Testis (tissue), 3 donors: ENCODE results near the gene EMC1. TPM values are rescaled to one million over a fixed set of nuclear protein-coding genes. Genes with fewer than 3 reads are reported as not detected.

ENCODE experiments used
- DNase-seq: peaks from one replicate; pipeline ENCODE4 v3.0.0-alpha.2; 2019
- H3K27ac ChIP-seq, 2 donors: fragments of 200-600 bp; sonication (generic); one replicate each; pipeline ENCODE4 v1.5.1; 2019
- H3K27me3 ChIP-seq: fragments of 200-600 bp; sonication (generic); one replicate; pipeline ENCODE4 v1.5.1; 2019
- H3K36me3 ChIP-seq: fragments of 200-600 bp; sonication (generic); one replicate; pipeline ENCODE4 v1.5.1; 2017; ENCODE audit warnings: low read depth; ENCODE audit errors: missing control alignments
- H3K4me1 ChIP-seq: fragments of 200-600 bp; sonication (generic); one replicate; pipeline ENCODE4 v1.5.1; 2019
- H3K4me3 ChIP-seq, 2 donors: fragments of 200-600 bp; sonication (generic); one replicate each; pipeline ENCODE4 v1.5.1; 2017 to 2019
- H3K9me3 ChIP-seq: fragments of 200-600 bp; sonication (generic); one replicate; pipeline ENCODE4 v1.5.1; 2017
- POLR2A ChIP-seq: fragments of 450-650 bp; IDR thresholded peaks from one replicate; pipeline ENCODE4 v1.6.1; 2017; ENCODE audit warnings: antibody characterized with exemption, mild to moderate bottlenecking, moderate library complexity
- WGBS, 2 donors: methylation state at CpG; one replicate each; pipeline ENCODE4 v1.1.5; 2018; 5-methylcytosine and 5-hydroxymethylcytosine counted together
- intact Hi-C: fragments of 100-400 bp; cut with DNase I; formaldehyde crosslinking; loops from one replicate; pipeline ENCODE4 v1.15.1; 2023; ENCODE audit warnings: low total_unique reads
- polyA plus RNA-seq: library from polyadenylated mRNA; stranded (reverse); fragments of 350-450 nt; fragmentation: Illumina TruSeq; extraction: RNeasy Lipid Tissue Mini Kit (QIAGEN cat#74804); gene quantifications from one replicate; pipeline ENCODE4 v1.2.3, GENCODE V29; 2014; ENCODE audit warnings: low read depth, low replicate concordance; ENCODE audit not compliant: insufficient read depth
- total RNA-seq, 2 donors: library from RNA; depleted of rRNA; stranded (reverse); fragments of >200 nt; gene quantifications; one replicate each; pipeline ENCODE4 v1.2.3, GENCODE V29; 2016
- TF ChIP-seq, protein P1 (sequence below), 3 experiments: fragments of 450-650 bp in 2 of 3; fragments of 200-600 bp in 1 of 3; sonication (generic) in 1 of 3; IDR thresholded peaks; one replicate each; pipeline ENCODE4 v1.5.1; 2016 to 2019; ENCODE audit warnings: antibody characterized with exemption in 3 of 3, mild to moderate bottlenecking in 2 of 3, moderate library complexity in 1 of 3

EMC1 gene
- total and polyA plus RNA-seq, 3 donors from 2014 or later = 41.9 to 114 (median 79.0) TPM

DNA sequence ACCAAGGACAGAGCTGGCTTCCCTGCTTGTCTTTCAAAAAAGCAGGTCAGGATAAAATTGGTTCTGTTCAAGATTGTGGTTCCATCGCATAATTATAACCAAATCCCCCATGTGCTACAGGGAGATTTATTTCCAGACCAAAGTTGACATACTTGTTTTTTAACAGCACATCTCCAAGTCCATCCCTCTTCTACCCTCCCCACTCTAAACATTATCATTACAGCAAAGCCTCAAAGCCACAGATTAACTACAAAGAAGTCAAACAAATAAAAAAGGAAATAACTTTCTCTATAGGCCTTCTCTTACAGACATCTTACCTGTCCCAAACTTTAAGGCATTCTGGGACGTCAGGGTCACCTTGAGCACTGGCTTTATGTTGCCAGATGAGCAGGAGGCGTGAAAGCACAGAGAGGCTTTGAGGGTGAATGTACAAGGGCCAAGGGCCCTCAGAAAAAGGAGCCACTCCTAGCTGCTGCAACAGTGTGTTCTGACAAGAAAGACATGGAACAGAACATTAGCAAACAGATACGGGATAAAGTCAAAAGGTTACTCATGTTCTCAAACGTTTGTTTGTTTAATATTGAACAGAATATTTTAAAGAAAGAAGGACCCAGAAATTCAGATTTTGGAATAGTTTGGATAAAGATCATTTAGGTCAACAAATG, 72.5 kb downstream of the EMC1 start:
- Histone ChIP-seq H3K4me1 (peaks cover 10% of the 10 kb centered on the region), H3K27me3 (no peaks in the 10 kb centered on the region), H3K27ac (peak overlapping the region in 1 of 2 donors; percentile 11), H3K36me3 (no peaks in the 10 kb centered on the region), H3K4me3 (no peak overlapping the region), H3K9me3 (no peaks in the 10 kb centered on the region)
- no peak for DNase-seq
- intact Hi-C loops = no loop called here
- TF ChIP-seq, protein P1, sequence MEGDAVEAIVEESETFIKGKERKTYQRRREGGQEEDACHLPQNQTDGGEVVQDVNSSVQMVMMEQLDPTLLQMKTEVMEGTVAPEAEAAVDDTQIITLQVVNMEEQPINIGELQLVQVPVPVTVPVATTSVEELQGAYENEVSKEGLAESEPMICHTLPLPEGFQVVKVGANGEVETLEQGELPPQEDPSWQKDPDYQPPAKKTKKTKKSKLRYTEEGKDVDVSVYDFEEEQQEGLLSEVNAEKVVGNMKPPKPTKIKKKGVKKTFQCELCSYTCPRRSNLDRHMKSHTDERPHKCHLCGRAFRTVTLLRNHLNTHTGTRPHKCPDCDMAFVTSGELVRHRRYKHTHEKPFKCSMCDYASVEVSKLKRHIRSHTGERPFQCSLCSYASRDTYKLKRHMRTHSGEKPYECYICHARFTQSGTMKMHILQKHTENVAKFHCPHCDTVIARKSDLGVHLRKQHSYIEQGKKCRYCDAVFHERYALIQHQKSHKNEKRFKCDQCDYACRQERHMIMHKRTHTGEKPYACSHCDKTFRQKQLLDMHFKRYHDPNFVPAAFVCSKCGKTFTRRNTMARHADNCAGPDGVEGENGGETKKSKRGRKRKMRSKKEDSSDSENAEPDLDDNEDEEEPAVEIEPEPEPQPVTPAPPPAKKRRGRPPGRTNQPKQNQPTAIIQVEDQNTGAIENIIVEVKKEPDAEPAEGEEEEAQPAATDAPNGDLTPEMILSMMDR (IDR thresholded peaks at IDR 0.05) = no peak
- no peak for TF ChIP-seq POLR2A
- 39 to 44% methylated on average over 5 of the region's 5 CpGs for WGBS, 2 donors

DNA sequence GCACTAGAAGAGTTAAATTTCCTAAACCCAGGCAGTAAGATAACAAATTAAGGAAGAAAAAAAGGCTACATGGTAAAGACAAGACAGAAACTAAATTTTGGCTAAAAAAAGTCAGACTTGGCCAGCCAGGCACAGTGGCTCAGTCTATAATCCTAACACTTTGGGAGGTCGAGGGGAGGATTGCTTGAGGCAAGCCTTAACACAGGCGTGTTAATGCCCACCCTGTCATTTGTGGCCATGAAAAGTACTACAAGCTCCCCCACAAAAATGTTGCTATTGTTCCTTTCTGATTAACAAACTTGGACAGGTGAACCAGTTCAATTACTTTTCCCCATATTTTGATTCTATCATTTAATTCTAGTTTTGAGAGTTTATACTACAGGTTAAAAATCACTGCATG, 73.5 kb downstream of the EMC1 start:
- H3K27me3 ChIP-seq = no peaks in the 10 kb centered on the region
- WGBS, 2 donors = 49 to 70% methylated on average over 2 of the region's 2 CpGs

DNA sequence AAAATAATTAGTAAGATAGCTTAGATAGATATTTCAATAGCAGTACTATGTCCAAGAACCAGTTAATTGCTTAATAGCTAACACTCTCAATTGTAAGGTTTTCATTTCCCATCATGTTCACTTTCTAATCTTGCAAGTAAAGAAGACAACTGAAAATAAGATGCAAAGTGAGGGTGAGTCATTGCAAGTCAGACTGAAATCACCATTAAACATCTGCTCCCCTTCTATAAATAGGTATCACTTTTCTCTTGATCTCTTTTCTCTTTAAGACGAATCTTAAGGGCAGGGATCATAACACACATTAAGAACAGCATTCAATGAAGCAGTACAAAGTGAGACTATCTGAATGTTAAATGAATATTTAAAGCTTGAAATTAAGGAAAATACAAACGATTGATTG, 81.7 kb downstream of the EMC1 start:
- Histone ChIP-seq H3K4me1 (no peaks in the 10 kb centered on the region), H3K9me3 (no peaks in the 10 kb centered on the region), H3K27ac (no peak overlapping the region), H3K4me3 (no peak overlapping the region), H3K27me3 (no peaks in the 10 kb centered on the region), H3K36me3 (no peaks in the 10 kb centered on the region)
- TF ChIP-seq POLR2A = no peak
- TF ChIP-seq, protein P1 (IDR thresholded peaks at IDR 0.05) = no peak
- intact Hi-C loops = no loop called here
- no peak for DNase-seq
- 82 to 86% methylated on average over 2 of the region's 2 CpGs for WGBS, 2 donors

More for the DNA sequence above, 73.5 kb downstream of the EMC1 start:
- Histone ChIP-seq H3K4me3 (no peak overlapping the region), H3K27ac (no peak overlapping the region), H3K36me3 (no peaks in the 10 kb centered on the region), H3K9me3 (no peaks in the 10 kb centered on the region), H3K4me1 (peaks cover 10% of the 10 kb centered on the region)
- TF ChIP-seq, protein P1 (IDR thresholded peaks at IDR 0.05) = no peak
- TF ChIP-seq POLR2A = no peak
- no peak for DNase-seq
- intact Hi-C loops = no loop called here

DNA sequence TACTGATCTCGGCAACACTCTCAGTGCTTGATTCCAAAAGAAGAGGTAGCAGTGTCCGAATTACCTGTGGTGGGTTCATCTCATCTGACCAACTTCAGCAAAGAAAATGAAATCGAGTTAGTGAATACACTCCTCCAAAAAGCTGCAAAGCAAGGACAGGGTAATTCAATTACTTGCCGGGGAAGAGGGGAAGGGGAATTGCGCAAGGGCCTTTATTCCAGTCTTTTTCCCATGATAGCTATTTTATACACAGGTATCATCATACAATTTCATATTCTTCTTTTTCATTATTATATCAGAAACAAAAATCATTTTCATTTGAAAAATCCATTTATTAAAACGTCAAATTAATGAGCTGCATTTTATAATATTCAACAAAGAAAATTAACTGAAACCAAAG, 84.2 kb downstream of the EMC1 start:
- no peak for DNase-seq
- no peak overlapping the region for H3K27ac ChIP-seq
- H3K36me3 ChIP-seq = no peaks in the 10 kb centered on the region
- intact Hi-C loops = no loop called here
- H3K27me3 ChIP-seq = no peaks in the 10 kb centered on the region
- H3K4me3 ChIP-seq = no peak overlapping the region
- WGBS, 2 donors = 87 to 96% methylated on average over 6 of the region's 6 CpGs
- TF ChIP-seq, protein P1 (IDR thresholded peaks at IDR 0.05) = no peak
- no peak for TF ChIP-seq POLR2A
- no peaks in the 10 kb centered on the region for H3K4me1 ChIP-seq
- no peaks in the 10 kb centered on the region for H3K9me3 ChIP-seq

DNA sequence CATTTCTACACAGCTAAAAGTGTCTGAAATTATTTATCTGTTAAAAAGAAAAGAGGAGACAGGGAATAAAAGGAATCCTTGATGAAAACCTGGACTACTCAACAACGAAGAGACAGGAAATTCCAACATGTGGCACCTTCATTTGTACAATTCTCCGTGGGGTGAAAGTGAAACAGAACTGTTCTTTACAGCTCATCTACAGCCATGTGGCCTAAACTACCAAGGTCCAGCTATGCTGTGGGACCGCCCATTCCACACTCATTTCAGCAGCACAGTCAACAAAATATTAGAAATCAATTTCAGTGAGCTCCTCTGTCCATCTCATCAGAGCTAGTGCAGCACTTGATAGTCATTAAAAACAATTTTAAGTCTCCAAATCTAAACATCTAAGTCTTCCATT, 85.3 kb downstream of the EMC1 start:
- intact Hi-C loops = no loop called here
- DNase-seq = no peak
- H3K27ac ChIP-seq = no peak overlapping the region
- H3K27me3 ChIP-seq = no peaks in the 10 kb centered on the region
- H3K9me3 ChIP-seq = no peaks in the 10 kb centered on the region
- no peaks in the 10 kb centered on the region for H3K4me1 ChIP-seq
- H3K4me3 ChIP-seq = no peak overlapping the region
- TF ChIP-seq POLR2A = no peak
- TF ChIP-seq, protein P1 (IDR thresholded peaks at IDR 0.05) = no peak
- H3K36me3 ChIP-seq = no peaks in the 10 kb centered on the region
- WGBS, 2 donors = 75 to 76% methylated on average over 3 of the region's 3 CpGs
